H1 (cell line): ENCODE results near the gene SLC44A1.

Source experiments
- BRCA1 ChIP-seq: IDR thresholded peaks from 2 replicates; pipeline ENCODE4 v1.6.1; 2012; ENCODE audit warnings: low read depth, low read length, improper control_type of control experiment
- EGR1 ChIP-seq: IDR thresholded peaks from 2 replicates; pipeline ENCODE4 v1.6.1; 2011; ENCODE audit warnings: low read depth, low read length, borderline replicate concordance
- EP300 ChIP-seq, 2 experiments: IDR thresholded peaks; 1 replicate in 1 of 2; 2 replicates in 1 of 2; pipeline ENCODE4 v1.6.1; 2011 to 2012; ENCODE audit warnings: low read depth in 2 of 2, low read length in 2 of 2, mild to moderate bottlenecking in 2 of 2, borderline replicate concordance in 1 of 2, inconsistent platforms in 1 of 2, moderate library complexity in 1 of 2
- EZH2 ChIP-seq: fragments of 200-600 bp; sonication (generic); IDR thresholded peaks from 2 replicates; pipeline ENCODE4 v1.7.1; 2012; ENCODE audit warnings: low read depth, mild to moderate bottlenecking, moderate library complexity, low read length, inconsistent platforms; ENCODE audit not compliant: severe bottlenecking
- JUN ChIP-seq: IDR thresholded peaks from 2 replicates; pipeline ENCODE4 v1.6.1; 2011; ENCODE audit warnings: low read depth, mild to moderate bottlenecking, improper control_type of control experiment, low read length
- JUND ChIP-seq: IDR thresholded peaks from 2 replicates; pipeline ENCODE4 v1.6.1; 2011; ENCODE audit warnings: mild to moderate bottlenecking, improper control_type of control experiment, low read length
- MAFK ChIP-seq: IDR thresholded peaks from 2 replicates; pipeline ENCODE4 v1.6.1; 2012; ENCODE audit warnings: low read depth, mild to moderate bottlenecking, improper control_type of control experiment, low read length
- POU5F1 ChIP-seq: IDR thresholded peaks from 2 replicates; pipeline ENCODE4 v1.6.1; 2011; ENCODE audit warnings: low read depth, mild to moderate bottlenecking, low read length, moderate library complexity
- SIN3A ChIP-seq, 2 experiments: IDR thresholded peaks in 1 of 2; conservative IDR thresholded peaks in 1 of 2; 2 replicates each; pipeline ENCODE4 v1.6.1; 2011 to 2012; ENCODE audit warnings: low read length in 2 of 2, improper control_type of control experiment in 1 of 2, low read depth in 1 of 2, mild to moderate bottlenecking in 1 of 2
- TAF1 ChIP-seq: IDR thresholded peaks from 2 replicates; pipeline ENCODE4 v1.6.1; 2011; ENCODE audit warnings: mild to moderate bottlenecking, low read depth, low read length
- YY1 ChIP-seq: IDR thresholded peaks from 2 replicates; pipeline ENCODE4 v1.6.1; 2011; ENCODE audit warnings: low read depth, mild to moderate bottlenecking, low read length
- TF ChIP-seq, protein P1 (sequence below), 3 experiments: IDR thresholded peaks; 1 replicate in 2 of 3; 2 replicates in 1 of 3; pipeline versions ENCODE4 v1.5.1 to v1.6.1; 2011; ENCODE audit warnings: low read length in 3 of 3, mild to moderate bottlenecking in 3 of 3, inconsistent platforms in 2 of 3, low read depth in 1 of 3, moderate library complexity in 1 of 3; ENCODE audit not compliant: insufficient read depth in 1 of 3; ENCODE audit errors: control extremely low read depth in 1 of 3
- TF ChIP-seq, protein P2 (sequence below): IDR thresholded peaks from 2 replicates; pipeline ENCODE4 v1.6.1; 2012; ENCODE audit warnings: inconsistent platforms

DNA sequence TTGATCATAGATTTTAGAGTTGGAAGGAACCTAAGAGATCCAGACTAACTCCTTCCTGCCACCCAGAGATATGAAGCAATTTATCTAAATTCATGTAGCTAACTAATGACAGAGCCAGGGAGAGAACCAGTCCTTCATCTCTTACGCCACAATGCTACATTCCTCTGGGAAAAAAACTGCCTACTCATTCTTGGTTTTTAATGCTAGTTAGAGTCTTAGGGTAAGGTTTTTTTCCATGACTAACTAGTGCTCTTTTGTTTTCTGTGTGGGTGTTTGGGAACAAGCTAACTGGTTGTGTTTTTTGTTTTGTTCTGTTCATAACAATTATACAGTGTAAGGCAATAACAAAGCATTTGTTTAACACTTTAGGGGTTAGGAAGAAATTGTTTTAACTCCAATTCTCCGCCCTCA is 52.4 kb downstream of the SLC44A1 start:
- TF ChIP-seq, protein P1, sequence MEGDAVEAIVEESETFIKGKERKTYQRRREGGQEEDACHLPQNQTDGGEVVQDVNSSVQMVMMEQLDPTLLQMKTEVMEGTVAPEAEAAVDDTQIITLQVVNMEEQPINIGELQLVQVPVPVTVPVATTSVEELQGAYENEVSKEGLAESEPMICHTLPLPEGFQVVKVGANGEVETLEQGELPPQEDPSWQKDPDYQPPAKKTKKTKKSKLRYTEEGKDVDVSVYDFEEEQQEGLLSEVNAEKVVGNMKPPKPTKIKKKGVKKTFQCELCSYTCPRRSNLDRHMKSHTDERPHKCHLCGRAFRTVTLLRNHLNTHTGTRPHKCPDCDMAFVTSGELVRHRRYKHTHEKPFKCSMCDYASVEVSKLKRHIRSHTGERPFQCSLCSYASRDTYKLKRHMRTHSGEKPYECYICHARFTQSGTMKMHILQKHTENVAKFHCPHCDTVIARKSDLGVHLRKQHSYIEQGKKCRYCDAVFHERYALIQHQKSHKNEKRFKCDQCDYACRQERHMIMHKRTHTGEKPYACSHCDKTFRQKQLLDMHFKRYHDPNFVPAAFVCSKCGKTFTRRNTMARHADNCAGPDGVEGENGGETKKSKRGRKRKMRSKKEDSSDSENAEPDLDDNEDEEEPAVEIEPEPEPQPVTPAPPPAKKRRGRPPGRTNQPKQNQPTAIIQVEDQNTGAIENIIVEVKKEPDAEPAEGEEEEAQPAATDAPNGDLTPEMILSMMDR (IDR thresholded peaks at IDR 0.05; ENCODE audit: control extremely low read depth in 1 of 3, insufficient read depth in 1 of 3, low read depth in 1 of 3, low read length in 3 of 3): no peak
- TF ChIP-seq JUND (no peak), EP300 (IDR thresholded peaks at IDR 0.05; ENCODE audit: borderline replicate concordance in 1 of 2, low read depth in 2 of 2, low read length in 2 of 2) (no peak), TAF1 (no peak), YY1 (no peak), MAFK (peak; percentile 87), POU5F1 (no peak), EGR1 (no peak), EZH2 (no peak), SIN3A (conservative IDR thresholded peaks at IDR 0.05 in 1 of 2, IDR thresholded peaks at IDR 0.05 in 1 of 2; ENCODE audit: low read depth in 1 of 2, low read length in 2 of 2) (no peak), JUN (no peak), BRCA1 (peak; percentile 41; the same call in 1 of the 2 replicates)
- TF ChIP-seq, protein P2, sequence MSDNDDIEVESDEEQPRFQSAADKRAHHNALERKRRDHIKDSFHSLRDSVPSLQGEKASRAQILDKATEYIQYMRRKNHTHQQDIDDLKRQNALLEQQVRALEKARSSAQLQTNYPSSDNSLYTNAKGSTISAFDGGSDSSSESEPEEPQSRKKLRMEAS: no peak
